Muscle layer of colon (tissue), 2 donors: ENCODE measurements around the gene ATXN7L1.

ENCODE experiments used
- H3K27ac ChIP-seq: one replicate; pipeline ENCODE4 v1.7.0; 2013; ENCODE audit warnings: low read depth, mild to moderate bottlenecking, low read length, moderate library complexity
- H3K27me3 ChIP-seq, 2 donors: one replicate each; pipeline ENCODE4 v1.7.0; 2013; ENCODE audit warnings: low read length in 2 of 2, mild to moderate bottlenecking in 2 of 2; ENCODE audit not compliant: insufficient read depth in 2 of 2, control insufficient read depth in 1 of 2
- H3K36me3 ChIP-seq: one replicate; pipeline ENCODE4 v1.7.0; 2013; ENCODE audit warnings: mild to moderate bottlenecking, low read length; ENCODE audit not compliant: insufficient read depth
- H3K4me1 ChIP-seq: one replicate; pipeline ENCODE4 v1.7.0; 2013; ENCODE audit warnings: mild to moderate bottlenecking, low read length; ENCODE audit not compliant: insufficient read depth
- H3K4me3 ChIP-seq, 2 donors: one replicate each; pipeline ENCODE4 v1.7.0; 2013; ENCODE audit warnings: low read length in 2 of 2, low read depth in 1 of 2, mild to moderate bottlenecking in 1 of 2, moderate library complexity in 1 of 2
- H3K9ac ChIP-seq: one replicate; pipeline ENCODE4 v1.7.0; 2013; ENCODE audit warnings: low read length
- H3K9me3 ChIP-seq: one replicate; pipeline ENCODE4 v1.7.0; 2013; ENCODE audit warnings: mild to moderate bottlenecking, low read length
- donor health status: abdominal sarcoma.
- donor health status: Adenocarcinoma of cecum.

ATXN7L1 gene

DNA sequence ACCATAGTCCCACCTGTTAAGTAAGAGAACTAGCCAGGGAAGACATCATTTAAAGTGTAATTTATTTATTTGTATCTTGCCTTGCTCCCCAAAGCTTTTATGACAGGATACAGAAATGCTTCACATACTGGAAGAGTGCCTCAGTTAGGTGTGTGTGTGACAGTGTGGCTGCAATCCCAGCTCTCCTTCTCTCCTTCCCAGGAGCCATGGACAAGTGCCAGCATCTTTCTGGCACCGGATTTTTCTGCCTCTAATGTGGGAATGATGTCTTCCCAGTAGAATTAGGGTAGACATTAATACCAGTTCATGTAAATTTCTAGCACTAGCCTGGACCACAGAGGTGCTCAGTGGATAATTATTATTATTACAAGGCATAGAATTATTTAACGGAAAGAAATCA lies 30.3 kb upstream of the ATXN7L1 start:
- H3K27ac ChIP-seq: peak overlapping the region; percentile 19
- H3K4me3 ChIP-seq: no peak overlapping the region
- peaks cover 9% of the 10 kb centered on the region for H3K36me3 ChIP-seq
- peaks cover 17% of the 10 kb centered on the region for H3K4me1 ChIP-seq
- no peaks in the 10 kb centered on the region for H3K9me3 ChIP-seq
- H3K9ac ChIP-seq: no peak overlapping the region
- H3K27me3 ChIP-seq: no peaks in the 10 kb centered on the region

GRCh38 chr7:105905910-105906568 lies 29.6 kb upstream of the ATXN7L1 start:
- peaks cover 5% of the 10 kb centered on the region for H3K36me3 ChIP-seq
- peaks cover 20% of the 10 kb centered on the region for H3K4me1 ChIP-seq
- H3K4me3 ChIP-seq: no peak overlapping the region
- H3K27me3 ChIP-seq: no peaks in the 10 kb centered on the region
- H3K9ac ChIP-seq: no peak overlapping the region
- H3K9me3 ChIP-seq: no peaks in the 10 kb centered on the region
- no peak overlapping the region for H3K27ac ChIP-seq

DNA sequence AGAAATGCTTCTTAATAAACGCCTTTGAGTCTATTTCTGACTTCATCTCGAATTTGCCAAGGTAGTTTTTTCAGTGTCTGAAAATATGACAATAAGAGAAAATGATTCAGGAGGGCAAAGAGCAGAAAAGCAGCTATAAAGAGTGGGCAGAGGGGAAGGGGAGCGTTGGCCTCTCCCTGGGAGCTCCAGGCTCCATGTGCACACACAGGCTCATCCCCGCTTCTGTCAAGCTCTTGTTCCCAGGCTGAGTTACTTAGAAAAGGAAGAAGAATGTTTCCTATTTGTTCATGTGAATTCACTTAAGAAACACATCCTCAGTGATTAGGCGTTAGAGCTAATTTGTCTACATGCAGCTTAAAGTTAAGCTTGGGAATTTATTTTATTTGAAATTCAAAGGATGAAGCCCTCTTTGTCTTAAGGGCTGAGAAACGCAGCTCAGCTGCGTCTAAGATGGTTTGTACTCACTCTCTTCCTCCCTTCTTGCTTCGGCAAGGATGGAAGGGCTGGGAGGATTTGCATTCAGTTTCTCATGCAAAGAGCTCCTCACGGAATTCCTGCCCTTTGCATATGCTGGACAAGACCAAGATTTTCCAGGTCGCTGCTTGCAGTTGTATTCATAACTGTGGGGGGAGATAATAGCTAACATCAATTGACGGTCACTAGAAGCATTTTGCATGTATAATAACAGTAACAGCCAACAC lies 29.0 kb upstream of the ATXN7L1 start:
- H3K4me3 ChIP-seq: no peak overlapping the region
- peaks cover 25% of the 10 kb centered on the region for H3K4me1 ChIP-seq

DNA sequence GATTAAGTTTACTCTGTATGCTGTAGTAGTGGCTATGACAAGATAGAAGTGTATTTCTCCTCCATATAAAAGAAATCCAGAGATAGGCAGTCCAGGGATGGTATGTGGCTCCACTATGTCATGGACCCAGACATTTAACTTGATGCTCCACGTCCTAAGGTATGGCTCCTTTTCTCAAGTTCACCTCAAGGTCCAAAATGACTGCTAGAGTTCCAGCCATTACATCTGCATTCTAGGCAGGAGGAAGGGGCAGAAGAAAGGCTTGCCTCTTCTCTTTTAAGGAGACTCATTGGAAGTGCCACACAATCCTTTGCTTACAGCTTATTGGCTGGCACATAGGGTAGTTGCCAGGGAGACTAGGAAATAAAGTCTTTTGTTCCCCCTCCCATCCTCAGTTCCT lies 27.7 kb upstream of the ATXN7L1 start:
- Histone ChIP-seq H3K9me3 (no peaks in the 10 kb centered on the region), H3K4me1 (peaks cover 25% of the 10 kb centered on the region), H3K36me3 (no peaks in the 10 kb centered on the region), H3K4me3 (no peak overlapping the region), H3K27me3 (no peaks in the 10 kb centered on the region), H3K9ac (no peak overlapping the region), H3K27ac (no peak overlapping the region)

More for the DNA sequence above, 29.0 kb upstream of the ATXN7L1 start:
- H3K27me3 ChIP-seq: no peaks in the 10 kb centered on the region
- no peaks in the 10 kb centered on the region for H3K36me3 ChIP-seq
- peak overlapping the region; percentile 3 for H3K27ac ChIP-seq
- no peak overlapping the region for H3K9ac ChIP-seq
- no peaks in the 10 kb centered on the region for H3K9me3 ChIP-seq

GRCh38 chr7:105902325-105902911 lies 26.0 kb upstream of the ATXN7L1 start:
- Histone ChIP-seq H3K36me3 (no peaks in the 10 kb centered on the region), H3K9ac (no peak overlapping the region), H3K4me1 (peaks cover 28% of the 10 kb centered on the region), H3K27ac (no peak overlapping the region), H3K4me3 (no peak overlapping the region), H3K9me3 (no peaks in the 10 kb centered on the region), H3K27me3 (no peaks in the 10 kb centered on the region)

DNA sequence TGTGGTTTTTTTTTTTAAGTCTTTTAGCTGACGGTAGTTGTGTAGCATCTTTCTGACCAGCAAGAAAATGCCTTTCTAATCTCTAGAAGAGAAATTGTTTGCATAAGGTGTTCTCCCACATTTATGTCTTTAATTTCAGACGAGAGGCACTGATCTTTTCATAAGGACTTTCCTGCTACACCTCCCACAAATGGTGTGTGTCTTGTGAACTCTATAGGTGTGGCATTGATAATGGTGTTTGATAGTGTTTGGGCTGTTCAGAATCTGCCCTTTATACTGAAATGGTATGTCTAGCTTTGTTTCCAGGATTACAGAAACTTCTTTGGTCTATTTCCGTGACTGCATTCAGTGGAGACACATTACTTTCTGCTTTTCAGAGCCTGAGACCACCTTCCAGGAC lies 21.6 kb upstream of the ATXN7L1 start:
- H3K27me3 ChIP-seq: no peaks in the 10 kb centered on the region
- no peaks in the 10 kb centered on the region for H3K36me3 ChIP-seq
- H3K9me3 ChIP-seq: no peaks in the 10 kb centered on the region
- H3K4me1 ChIP-seq: peaks cover 25% of the 10 kb centered on the region
- H3K9ac ChIP-seq: no peak overlapping the region
- no peak overlapping the region for H3K4me3 ChIP-seq
- H3K27ac ChIP-seq: no peak overlapping the region

DNA sequence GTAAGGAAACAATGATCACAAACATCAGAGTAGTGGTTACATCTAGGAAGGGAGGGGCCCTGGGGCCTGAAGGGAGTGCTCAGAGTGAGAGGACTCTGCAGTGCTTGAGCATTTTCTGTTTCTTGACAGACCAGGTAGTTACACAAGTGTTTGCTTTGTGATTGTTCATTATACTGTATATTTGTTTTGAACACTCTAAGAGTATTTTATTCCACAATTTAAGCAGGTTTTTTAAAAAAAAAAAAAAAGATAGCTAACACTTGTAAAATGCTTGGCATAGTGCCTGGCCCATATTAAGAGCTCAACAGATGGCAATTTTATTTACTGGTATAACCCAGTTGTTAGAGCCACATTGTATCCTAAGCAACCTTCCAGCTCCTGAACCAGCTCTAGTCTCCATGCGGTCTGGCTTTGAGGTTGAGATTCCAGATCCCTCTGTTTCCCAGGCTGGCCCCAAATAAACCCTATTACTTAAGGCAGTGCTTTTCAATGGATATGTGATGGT lies 20.1 kb upstream of the ATXN7L1 start:
- H3K4me1 ChIP-seq: peaks cover 22% of the 10 kb centered on the region
- no peak overlapping the region for H3K4me3 ChIP-seq
- no peaks in the 10 kb centered on the region for H3K9me3 ChIP-seq
- H3K27me3 ChIP-seq: no peaks in the 10 kb centered on the region
- peak overlapping the region; percentile 32 for H3K27ac ChIP-seq
- H3K36me3 ChIP-seq: peaks cover 9% of the 10 kb centered on the region
- no peak overlapping the region for H3K9ac ChIP-seq

DNA sequence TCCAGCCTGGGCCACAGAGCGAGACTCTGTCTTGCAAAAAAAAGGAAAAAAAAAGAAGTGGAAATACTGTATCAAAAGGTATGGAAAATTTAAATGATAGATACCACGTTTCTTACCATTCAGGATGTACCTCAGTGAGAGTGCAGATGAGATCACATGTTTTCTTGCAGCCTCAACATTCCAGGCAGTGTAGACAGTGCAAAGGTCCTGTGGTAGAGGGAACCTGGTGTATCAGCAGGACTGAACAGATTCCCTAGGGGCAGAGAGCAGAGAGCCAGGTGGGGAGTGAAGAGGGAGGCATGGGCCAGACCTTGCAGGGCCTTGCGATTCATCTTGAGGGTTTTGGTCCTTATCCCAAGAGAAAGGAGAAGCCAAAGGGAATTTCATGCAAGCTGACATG lies 17.7 kb upstream of the ATXN7L1 start:
- Histone ChIP-seq H3K36me3 (peaks cover 18% of the 10 kb centered on the region), H3K9ac (no peak overlapping the region), H3K27ac (no peak overlapping the region), H3K4me1 (peaks cover 13% of the 10 kb centered on the region), H3K4me3 (no peak overlapping the region), H3K9me3 (no peaks in the 10 kb centered on the region), H3K27me3 (no peaks in the 10 kb centered on the region)

DNA sequence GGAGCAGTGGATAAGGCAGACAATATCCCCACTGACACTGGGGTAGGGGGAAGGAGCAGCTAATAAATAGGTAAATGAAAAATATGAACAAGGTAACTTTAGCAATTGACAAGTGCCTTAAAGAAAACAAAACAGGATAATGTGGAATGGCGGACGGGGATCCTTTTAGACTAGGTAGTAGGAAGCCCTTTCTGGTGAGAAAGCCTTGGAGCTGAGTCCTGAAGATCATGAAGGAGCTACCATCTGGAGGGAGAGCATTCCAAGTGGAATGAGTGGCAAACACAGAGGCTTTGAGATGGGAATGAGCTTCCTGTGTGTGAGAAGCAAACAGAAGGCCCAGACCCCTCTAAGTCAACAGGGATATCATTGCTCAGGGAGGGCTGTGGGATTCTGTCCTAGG lies 16.0 kb upstream of the ATXN7L1 start:
- H3K36me3 ChIP-seq: peaks cover 18% of the 10 kb centered on the region
- no peaks in the 10 kb centered on the region for H3K9me3 ChIP-seq
- no peak overlapping the region for H3K4me3 ChIP-seq
- H3K4me1 ChIP-seq: peaks cover 13% of the 10 kb centered on the region
- H3K27ac ChIP-seq: no peak overlapping the region
- H3K27me3 ChIP-seq: no peaks in the 10 kb centered on the region
- no peak overlapping the region for H3K9ac ChIP-seq

DNA sequence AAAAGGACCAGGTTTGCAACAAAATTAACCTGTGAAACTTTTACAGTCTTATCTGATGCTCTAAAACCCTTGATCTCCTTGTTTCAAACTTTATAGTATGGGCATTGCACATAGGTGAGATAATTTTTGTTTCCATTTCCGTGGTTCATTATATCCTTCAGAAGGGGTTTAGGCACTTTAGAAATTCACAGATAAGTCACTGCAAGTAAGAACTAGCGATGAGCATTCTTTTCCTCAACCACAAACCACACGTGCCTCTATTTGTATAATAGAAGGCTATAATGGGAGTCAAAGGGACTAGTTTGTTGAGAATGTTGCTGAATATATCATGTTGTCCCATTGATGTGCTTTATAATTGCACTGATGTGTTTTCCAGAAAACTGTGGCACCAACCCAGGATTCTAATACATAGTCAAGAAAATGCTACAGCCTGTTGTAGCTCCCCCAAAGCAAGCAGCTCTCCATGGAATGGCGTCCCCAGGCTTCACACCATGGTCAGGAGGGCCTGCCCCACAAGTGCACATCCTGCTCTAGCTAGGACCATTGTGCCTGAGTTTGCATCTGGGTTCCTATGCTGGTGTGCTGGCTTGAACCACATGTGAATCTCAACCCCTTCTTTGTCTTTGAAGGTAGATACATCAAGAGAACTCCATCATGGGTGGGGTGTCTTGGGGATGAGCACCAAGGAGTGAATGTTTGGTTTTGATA lies 14.0 kb upstream of the ATXN7L1 start:
- H3K4me1 ChIP-seq: peaks cover 12% of the 10 kb centered on the region
- H3K36me3 ChIP-seq: peaks cover 18% of the 10 kb centered on the region
- H3K27me3 ChIP-seq: no peaks in the 10 kb centered on the region
- no peak overlapping the region for H3K4me3 ChIP-seq
- H3K27ac ChIP-seq: no peak overlapping the region
- H3K9ac ChIP-seq: no peak overlapping the region
- no peaks in the 10 kb centered on the region for H3K9me3 ChIP-seq

DNA sequence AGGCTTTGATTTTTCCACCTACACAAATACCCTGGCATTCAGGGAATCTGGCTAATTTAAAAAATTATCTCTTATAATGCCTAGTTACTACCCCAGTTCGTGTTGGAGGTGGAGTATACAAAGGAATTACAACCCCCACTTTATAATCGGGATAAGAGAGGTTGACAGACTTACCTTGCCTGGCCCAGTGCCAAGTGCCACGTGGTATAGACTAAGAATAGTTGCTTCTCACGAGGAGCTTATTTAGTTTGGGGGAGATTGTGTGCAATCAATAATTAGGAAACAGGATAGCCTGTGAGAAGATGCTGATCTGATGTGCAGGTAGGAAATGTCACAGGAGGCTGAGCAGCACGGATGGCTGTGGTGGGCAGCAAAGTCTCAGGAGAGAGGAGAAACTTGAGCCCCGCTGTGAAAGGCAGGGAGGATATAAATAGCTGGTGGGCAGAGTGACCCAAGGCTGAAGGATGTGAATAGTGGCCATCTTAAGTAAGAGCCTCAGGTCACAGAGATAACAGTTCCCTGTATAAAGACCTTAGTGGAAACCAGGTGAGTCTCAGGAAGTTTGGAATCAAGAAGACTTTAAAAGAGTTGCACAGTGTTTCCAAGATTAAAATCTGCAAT lies 11.3 kb upstream of the ATXN7L1 start:
- no peaks in the 10 kb centered on the region for H3K9me3 ChIP-seq
- H3K9ac ChIP-seq: no peak overlapping the region
- H3K27ac ChIP-seq: no peak overlapping the region
- no peaks in the 10 kb centered on the region for H3K27me3 ChIP-seq
- no peak overlapping the region for H3K4me3 ChIP-seq
- peaks cover 18% of the 10 kb centered on the region for H3K36me3 ChIP-seq
- peaks cover 18% of the 10 kb centered on the region for H3K4me1 ChIP-seq
